GM21576 (cell line): ENCODE results near the gene MDN1.
"Not testable (repeated sequence)": the region's sequence is repeated elsewhere in the genome, so short reads cannot be mapped to it uniquely, and the experiment has no call there.

Experiments
- ATAC-seq: cut with Tn5 transposase; IDR thresholded peaks from one replicate; pipeline ENCODE4 v1.9.1; 2021; ENCODE audit warnings: mild to moderate bottlenecking, moderate library complexity; ENCODE audit not compliant: unreplicated experiment

The MDN1 gene

DNA sequence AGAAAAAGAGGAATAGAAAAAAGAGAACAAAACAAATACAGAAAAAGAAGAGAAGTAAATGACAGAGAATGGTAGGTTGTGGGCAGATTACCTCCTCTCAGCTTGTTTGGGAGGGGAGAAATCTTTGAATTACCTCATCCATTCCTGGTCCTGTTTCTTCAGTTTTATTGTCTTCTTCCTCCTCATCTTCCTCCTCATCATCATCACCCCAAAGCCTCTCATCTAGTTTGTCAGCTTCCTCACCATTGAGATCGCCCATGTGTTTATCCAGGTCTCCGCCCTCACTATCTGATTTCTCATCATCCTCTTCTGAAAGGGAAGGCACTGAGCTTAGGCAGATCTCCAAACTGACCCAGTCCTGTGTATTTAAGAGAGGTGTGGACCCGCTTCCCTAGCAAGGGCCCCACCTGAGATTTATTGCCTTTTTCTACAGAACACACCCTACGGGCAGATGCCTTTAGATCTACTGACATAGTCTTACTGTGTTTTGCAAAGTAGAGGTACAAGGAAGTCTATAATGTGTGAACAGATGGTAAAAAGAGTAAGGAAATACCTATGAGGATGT, 156.9 kb downstream of the MDN1 start:
- no peak for ATAC-seq

DNA sequence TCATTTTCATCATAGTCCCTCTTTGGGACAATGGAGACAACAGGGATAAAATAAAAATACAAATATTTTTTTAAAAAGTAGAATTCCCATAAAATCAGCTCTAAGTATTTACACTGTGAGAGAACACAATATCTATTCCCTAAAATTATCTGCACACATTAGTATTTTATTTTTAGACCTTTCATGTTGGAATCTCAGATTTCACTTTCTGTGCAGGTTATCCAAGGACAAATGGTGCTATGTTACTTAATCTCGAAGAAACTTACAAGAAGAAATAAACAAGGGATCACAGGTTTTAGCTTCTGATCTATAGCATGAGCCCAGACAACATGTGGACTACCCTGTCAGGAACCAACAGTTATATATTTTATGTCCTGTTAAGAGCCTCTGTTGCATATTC, 158.0 kb downstream of the MDN1 start:
- ATAC-seq = no peak

DNA sequence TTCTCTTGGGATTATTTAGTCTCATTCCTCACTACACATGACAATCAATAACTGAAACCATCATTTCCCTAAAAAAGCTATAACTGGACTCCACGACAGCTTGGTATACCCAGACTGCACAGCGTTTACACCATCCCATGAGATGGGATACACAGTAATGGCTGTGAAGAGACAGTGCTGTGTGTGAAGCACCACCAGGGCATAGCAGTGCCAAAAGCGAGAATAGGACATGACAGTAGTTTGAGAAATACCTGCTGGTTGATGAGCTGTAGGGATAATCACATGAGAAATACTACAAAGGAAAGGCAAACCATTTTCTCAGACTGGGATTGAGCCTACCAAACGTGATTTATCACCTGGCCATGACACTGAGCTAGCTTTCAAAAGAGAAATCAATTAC, 158.6 kb downstream of the MDN1 start:
- ATAC-seq = no peak

DNA sequence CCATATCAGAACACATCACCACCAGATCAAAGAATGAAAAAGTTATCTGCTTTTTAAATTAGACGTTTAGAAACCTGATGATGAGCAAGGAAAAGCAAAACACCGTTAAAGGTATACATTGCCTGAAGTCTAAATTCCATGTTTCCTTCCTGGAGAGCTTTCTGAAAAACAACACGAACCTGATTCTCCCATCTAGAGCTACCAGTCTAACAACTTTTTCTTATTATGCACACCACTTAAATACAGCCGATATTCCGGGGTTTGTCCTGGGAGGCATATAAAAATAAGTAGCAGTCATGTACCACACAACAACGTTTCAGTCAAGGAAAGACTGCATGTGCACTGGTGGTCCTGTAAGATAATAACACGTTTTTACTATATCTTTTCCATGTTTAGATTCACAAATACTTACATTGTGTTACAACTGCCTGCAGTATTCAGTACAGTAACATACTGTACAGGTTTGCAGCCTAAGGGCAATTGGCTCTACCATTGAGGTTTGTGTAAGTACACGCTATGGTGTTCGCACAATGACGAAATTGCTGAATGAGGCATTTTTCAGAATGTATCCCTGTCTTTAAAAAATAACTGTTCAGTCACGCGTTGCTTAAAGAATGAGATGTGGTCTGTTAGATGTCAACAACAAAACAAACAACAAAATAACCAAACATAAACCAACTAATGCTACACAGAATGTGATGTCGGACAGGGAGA, 162.0 kb downstream of the MDN1 start:
- no peak for ATAC-seq

DNA sequence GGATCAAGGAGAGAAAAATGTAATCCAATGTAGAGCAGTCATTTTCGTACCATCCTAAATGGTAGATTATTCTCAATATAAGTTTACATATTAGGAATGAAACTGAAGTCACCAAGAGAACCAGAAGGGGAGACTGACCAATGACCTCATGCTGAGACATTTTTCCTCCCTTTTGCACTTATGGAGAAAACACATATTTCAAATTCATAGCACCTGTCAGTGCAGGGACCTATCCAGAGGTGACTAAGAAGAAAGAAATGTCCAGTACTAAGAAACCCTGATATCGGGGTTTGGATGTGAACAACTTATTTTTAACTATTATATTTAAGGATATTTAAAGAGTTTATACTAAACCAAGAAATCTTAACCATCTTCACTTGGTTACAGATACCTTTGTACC, 164.5 kb downstream of the MDN1 start:
- no peak for ATAC-seq

DNA sequence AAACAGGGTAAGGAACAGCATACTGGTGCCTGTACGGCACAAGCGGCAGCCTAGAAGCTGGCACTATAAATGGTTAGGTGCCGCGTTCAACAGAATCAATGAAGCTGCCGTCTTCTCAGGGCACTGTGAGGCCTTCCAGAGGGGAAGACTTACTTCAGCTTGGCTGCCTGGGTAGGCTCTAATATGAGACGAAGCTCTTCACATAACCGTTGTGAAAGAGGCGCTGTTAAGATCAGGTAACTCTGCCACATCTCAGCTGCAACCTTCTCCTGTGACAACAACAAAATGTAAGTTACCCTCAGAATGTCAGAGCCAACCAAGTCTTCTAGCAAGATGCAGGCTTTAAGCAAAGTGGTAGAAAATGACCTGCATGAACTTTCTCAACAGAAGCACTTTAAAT, 169.0 kb downstream of the MDN1 start:
- ATAC-seq = no peak

DNA sequence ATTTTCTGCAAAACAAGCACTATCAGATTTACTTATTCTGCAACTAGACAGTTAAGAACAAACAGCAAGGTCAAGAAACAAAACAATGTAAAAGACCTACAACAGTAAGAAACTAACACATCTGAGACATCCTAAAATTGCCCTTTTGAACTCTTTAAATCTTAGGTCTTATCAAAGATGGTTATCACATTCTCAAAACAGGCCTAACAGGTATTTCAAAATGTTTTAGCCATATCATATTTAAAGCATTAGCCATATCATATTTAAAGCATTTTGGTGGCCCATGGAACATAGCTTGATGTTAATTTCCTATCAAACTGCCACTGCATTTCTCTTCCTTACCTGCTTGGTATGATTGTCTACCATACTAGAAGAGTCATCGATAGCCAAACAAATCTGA, 169.9 kb downstream of the MDN1 start:
- no peak for ATAC-seq

DNA sequence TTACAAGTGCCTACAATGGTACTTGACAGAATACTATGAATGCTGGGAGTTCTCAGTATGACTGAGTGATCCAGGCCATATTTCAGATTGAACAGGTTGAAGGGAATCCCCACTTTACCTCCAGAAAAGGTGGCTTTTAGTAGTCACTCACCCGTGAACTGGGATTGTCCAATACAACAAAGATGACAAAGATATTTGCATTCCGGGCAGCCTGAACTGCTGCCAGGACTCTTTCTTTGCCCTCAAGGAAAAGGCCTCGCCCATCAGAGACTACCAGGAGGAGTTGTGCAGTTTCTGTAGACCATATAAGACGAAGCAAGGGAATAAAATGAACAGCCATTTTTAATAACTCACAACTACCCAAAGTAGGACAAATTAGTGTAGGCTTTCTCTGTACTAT, 174.7 kb downstream of the MDN1 start:
- no peak for ATAC-seq

DNA sequence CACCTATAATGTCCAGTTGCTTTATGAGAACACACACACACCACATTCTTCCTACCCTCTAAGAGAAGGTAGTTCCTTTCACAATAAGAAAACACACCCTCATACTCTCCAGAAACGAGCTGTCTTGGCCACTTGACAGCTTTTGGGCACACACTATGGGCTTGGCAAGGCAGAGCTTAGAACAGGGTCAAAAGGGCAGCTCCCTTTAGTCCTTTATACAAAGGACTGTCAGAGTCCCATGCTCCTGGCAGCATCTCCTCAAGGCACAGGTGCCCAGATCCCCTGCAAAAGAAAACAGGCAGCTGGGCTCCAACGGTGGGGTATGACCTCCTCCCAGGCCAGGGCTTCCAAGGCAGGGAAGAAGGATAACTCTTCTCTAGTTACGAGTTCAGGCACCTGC, 176.2 kb downstream of the MDN1 start:
- ATAC-seq = no peak

DNA sequence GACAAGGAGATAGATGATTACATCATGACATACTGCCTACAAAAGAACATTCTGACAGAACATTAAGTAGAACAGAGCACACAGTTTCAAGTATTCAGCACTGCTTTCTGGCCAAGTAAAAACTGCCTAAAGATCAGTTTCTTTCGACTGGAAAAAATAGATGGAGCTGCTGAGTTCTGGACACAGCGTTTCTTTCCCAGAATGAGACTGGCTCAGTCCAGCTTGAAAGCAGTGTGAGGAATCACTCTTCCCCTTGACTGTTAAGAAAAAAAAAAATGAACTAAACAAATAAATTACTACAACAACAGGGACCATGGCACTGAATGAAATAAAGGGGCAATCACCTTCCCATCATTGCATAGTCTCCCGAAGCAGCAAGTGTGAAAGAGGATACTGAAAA, 176.6 kb downstream of the MDN1 start:
- no peak for ATAC-seq

DNA sequence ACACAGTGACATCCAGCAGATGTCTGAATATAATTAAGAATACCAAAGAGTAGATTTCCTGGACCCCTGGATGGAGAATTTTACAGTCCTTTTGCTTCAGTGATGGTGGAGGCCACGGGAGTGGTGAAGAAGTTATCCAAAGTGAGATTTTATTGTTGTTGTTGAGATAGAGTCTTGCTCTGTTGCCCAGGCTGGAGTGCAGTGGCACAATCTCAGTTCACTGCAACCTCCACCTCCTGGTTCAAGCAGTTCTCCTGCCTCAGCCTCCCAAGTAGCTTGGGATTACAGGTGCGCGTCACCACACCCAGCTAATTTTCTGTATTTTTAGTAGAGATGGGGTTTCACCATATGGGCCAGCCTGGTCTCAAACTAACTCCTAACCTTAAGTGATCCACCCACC, 178.0 kb downstream of the MDN1 start:
- not testable (repeated sequence) for ATAC-seq

DNA sequence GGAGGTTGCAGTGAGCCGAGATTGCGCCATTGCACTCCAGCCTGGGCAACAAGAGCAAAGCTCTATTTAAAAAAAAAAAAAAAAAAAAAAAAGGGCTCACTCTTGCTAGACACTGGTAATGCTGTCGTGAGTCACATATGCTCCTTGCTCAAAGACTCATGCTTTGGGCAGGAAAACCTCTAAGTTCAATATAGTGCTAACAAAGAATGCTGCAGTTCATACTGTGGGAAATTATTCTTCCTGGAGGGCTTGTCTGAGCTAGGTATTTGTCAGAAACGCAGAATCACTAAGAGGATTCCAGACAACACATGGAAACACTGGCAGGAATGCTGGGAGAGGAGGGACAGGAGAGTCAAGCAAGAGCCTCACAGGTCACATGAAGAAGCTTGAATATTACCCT, 178.8 kb downstream of the MDN1 start:
- ATAC-seq = no peak

DNA sequence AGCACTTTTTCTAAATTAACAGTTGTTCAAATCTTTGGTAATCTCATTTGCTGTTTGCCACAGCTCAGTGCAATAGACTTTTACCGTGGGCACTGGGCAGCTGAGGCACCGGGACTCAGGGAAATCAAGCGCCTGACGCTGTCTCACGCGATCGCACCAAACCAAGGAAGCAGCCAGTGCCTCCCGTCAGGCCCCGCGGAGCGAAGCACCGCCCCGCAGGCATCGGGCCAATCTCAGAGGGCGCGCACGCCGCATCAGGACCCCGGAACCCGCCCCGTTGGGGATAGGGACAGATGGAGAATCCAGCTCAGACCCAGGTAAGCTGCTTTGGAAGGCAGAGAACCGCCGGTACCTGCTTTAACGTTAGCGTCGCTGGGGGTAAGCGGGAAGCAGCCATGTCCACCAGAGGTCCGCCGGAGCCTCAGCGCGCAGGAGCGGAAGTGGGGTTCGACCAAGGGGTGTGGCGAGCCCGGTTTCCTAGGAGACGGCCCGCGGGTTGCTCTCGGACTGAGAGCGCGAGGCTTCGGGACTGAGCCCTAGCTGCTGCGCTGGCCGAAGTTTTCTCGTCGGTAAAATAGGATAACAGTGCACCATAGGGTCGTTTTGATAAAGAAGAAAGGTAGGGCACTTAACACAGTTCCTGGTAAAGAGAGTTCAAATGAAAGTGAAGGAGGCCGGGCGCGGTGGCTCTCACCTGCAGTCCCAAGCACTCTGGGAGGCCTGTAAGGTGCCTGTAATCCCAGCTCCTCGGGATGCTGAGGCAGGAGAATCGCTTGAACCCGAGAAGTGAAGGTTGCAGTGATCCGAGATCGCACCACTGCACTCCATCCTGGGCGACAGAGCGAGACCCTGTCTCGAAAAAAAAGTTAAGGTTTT, 181.0 kb downstream of the MDN1 start, which contains the start of gene LYRM2:
LYRM2 (minus strand) TSS at position 428 of the 876 bp plus-strand sequence; CDS start at position 397, 31 bp downstream.
- ATAC-seq = peak; percentile 98

DNA sequence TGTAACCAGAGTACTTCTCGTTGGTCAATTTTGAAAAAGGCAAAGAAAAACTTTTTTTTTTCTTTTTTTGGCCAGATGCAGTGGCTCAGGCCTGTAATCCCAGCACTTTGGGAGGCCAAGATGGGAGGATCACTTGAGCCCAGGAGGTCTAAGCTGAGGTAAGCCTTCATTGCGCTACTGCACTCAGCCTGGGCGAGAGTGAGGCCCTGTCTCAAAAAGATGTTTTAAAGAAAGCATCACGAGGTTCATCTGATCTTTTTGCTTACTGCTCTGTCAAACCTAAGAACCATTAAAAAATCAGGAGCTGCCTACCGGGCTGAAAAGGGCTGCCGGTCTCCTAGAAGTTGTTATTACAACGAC, 181.7 kb downstream of the MDN1 start:
- no peak for ATAC-seq

DNA sequence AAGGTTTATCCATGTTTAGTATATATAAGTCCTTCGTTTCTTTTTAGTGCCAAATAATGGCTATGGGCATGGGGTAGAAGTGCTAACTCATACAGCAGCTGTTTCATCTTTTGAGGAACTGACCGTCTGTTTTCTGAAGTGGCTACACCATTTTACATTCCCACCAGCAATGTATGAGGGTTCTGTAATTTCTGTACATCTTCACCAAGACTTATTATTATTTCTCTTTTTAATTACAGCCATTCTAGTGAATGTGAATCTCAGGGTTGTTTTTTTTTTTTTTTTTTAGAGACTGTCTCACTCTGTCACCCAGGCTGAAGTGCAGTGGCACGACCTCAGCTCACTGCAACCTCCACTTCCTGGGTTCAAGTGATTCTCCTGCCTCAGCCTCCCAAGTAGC, 183.2 kb downstream of the MDN1 start:
- not testable (repeated sequence) for ATAC-seq

DNA sequence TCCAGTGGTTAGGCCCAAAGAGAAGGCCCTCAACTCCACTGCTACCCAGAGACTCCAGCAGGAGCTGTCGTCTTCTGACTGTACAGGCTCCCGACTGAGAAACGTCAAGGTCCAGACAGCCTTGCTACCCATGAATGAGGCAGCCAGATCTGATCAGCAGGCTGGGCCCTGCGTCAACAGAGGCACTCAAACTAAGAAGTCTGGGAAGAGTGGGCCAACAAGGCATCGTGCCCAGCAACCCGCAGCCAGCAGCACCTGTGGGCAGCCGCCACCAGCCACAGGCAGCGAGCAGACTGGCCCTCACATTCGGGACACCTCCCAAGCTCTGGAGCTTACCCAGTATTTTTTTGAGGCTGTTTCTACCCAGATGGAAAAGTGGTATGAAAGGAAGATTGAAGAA, 189.1 kb downstream of the MDN1 start:
- no peak for ATAC-seq

DNA sequence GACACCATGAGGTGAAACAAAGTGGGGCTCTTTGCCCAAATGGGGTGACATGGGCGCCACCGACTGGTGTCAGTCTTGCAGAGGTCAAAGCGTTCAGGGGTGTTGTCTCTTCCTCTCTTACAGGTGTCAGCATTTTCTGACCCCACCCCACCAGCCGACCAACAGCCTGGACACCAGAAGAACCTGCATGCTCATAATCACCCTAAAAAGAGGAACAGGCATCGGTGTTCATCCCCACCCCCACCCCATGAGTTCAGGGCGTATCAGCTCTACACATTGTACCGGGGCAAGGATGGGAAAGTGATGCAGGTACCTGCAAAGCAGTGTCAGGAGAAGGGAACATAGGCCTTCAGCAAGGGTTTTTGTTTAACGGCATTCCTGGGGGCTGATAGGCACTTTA, 195.8 kb downstream of the MDN1 start:
- ATAC-seq = no peak

DNA sequence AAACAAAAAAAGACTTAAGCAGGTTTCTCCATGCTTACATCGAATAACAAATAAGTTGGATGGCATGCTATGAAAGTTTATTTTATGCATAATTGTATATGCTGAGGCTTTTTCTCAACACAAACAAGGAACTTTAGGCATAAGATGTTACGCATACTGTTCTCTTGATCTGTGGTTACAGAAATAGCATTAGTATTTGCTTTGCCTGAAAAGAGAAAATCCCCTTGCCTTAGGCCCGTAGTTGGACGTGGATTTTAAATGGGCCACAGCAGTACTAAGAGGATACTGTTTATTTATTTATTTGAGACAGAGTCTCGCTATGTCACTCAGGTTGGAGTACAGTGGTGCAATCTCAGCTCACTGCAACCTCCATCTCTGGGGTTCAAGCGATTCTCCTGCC, 200.0 kb downstream of the MDN1 start:
- ATAC-seq = no peak

DNA sequence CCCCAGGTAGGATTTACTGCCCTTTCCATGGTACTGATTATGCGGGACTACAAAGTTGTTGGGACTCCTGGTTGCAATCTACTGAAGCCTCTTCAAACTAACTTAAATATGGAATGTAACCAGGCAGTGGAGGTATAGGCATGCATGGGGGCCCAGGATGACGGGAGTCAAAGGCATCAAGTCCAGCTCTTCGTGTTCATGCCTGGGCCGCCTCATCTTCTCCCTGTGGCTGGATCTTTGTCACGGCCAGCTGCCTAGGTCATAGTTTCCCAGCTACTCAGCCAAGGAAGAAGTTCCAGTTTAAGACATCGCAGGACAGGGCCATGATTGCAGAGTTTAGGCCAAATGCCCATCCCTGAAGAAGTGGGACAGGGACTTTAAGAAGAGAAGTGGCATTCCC, 201.6 kb downstream of the MDN1 start:
- ATAC-seq = no peak

DNA sequence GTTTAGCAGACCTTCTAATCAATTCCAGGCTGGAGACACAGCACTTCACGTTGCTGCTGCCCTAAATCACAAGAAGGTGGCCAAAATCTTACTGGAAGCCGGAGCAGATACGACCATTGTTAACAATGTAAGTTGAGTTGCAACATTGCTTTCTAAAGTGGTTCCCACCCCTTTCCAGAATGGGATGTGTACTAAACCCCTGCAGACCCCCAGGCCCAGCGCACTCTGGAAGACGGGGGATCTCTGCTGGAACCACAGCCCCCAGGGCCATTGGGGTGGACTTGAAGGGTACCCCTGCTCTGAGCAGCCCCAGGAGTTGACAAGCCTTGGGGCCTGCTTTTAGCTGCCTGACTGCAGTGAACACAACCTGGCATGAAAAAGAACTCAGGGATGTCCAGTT, 203.1 kb downstream of the MDN1 start:
- ATAC-seq = no peak

DNA sequence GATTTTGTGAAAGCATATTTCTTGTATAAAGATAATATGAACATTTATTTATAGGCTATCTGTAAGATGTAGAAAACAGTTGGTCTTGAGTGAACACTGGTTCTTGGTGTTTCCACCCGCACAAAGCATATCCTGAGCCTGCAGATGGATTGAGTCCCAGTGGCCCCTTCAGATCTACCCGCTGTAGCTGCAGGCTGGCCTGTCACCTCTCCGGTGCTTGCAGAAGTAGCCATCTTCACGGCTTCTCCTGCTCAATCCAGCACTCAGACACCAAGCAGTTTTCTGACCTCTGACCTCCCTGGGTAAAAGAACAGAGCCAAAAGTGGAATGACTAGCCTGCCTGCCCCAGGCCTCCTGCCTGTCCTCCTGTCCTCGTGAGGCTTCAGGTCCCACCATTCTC, 203.7 kb downstream of the MDN1 start:
- ATAC-seq = no peak

DNA sequence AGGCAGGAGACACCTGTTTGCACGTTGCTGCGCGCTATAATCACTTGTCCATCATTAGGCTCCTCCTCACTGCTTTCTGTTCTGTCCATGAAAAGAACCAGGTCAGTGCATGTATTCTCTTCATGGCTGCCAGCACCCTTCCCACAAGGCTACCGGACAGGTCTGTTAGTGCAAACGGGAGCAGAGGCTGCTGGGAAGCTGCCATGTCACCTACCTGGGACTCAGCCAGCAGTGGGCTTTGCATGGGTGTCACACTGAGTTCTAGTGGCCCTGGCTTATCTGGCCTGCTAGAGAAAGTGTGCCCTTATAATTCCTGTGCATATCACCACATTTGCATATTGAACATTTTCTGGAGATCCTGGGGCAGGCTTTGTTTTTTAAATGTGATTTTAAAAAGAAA, 205.8 kb downstream of the MDN1 start:
- ATAC-seq = no peak
